GM21381 (cell line): Measurements from ENCODE around the gene RABGAP1L.

ENCODE experiments used
- ATAC-seq: cut with Tn5 transposase; IDR thresholded peaks from one replicate; pipeline ENCODE4 v1.9.1; 2021; ENCODE audit warnings: mild to moderate bottlenecking, moderate library complexity; ENCODE audit not compliant: unreplicated experiment

Gene RABGAP1L

GRCh38 chr1:174743654-174744561, 584.6 kb downstream of the RABGAP1L start:
- ATAC-seq: no peak

DNA sequence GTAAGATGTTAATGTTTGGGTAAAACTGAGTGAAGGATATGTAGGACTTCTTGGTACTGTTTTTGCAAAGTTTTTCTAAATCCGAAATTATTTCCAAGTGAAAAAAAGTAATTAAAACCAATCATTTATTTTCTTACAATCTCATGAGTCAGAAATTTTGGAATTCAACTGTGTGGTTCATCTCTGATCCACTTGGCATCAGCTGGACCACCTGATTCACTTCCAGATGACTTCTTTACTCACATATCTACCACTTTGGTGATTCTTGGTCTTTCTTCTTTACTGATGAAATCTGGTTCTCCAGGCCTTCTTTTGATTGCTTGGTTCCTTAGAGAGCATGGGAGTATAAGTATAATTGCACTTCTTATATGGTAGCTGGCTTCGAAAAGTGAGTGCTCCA, 585.6 kb downstream of the RABGAP1L start:
- no peak for ATAC-seq

DNA sequence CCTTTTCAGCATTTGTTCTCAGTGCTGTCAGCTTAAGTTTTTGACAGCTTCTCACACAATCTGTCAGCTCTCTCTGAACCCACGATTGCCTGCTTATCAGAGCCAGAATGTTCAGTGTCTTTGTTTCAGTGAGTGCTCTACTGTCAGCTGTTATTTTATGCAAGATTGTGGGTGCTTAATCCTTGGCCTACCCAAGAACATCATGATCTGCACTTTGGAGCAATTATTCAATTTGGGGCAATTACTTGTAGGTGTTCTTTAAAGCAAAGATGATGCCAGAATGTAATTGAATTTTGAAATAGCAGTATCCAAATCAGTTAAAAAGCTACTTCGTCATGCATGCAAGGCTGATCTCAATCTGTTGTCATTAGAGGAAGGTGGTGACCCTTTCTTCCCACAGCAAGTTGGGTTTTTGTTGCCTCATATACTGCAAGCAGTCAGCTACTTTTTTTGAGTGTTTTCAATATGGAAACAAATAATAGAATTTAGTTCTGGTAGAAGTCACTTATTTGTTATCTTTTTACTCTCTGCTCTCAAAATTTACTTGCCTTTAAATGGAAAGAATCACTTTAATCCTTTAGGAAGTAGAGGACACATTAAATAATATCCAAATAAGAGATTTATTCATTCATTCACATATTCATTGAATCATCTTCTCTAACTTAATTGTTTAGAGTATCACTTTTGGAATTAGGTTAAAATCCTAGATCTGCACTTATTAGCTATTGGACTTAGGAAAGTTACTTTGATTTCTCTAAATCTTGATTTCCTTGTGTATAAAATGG, 586.9 kb downstream of the RABGAP1L start:
- ATAC-seq: no peak

GRCh38 chr1:174747613-174748012, 588.3 kb downstream of the RABGAP1L start:
- ATAC-seq: no peak

DNA sequence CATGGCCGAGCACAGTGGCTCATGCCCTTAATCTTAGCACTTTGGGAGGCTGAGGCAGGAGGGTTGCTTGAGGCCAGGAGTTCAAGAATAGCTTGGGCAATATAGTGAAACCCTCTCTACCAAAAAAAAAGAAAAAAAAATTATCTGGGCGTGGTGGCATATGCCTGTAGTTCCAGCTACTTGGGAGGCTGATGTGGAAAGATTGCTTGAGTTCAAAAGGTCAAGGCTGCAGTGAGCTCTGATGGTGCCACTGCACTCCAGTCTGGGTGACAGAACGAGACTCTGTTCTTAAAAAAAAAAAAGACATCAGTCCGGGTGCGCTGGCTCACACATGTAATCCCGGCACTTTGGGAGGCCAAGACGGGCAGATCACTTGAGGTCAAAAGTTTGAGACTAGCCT, 589.3 kb downstream of the RABGAP1L start:
- no peak for ATAC-seq

- no peak for ATAC-seq
Observed at GRCh38 chr1:174753131-174753530, 593.8 kb downstream of the RABGAP1L start.

DNA sequence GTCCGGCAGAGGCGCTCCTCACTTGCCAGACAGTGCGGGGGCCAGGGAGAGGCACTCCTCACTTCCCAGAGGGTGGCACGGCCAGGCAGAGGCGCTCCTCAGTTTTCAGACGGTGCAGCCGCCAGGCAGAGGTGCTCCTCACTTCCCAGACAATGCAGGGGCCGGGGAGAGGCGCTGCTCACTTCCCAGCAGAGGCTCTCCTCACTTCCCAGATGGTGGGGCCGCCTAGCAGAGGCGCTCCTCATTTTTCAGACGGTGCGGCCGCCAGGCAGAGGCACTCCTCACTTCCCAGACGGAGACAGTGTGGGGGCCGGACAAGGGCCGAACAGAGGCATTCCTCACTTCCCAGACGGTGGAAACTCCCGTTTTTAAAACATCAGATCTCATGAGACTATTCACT, 602.0 kb downstream of the RABGAP1L start:
- ATAC-seq: no peak

DNA sequence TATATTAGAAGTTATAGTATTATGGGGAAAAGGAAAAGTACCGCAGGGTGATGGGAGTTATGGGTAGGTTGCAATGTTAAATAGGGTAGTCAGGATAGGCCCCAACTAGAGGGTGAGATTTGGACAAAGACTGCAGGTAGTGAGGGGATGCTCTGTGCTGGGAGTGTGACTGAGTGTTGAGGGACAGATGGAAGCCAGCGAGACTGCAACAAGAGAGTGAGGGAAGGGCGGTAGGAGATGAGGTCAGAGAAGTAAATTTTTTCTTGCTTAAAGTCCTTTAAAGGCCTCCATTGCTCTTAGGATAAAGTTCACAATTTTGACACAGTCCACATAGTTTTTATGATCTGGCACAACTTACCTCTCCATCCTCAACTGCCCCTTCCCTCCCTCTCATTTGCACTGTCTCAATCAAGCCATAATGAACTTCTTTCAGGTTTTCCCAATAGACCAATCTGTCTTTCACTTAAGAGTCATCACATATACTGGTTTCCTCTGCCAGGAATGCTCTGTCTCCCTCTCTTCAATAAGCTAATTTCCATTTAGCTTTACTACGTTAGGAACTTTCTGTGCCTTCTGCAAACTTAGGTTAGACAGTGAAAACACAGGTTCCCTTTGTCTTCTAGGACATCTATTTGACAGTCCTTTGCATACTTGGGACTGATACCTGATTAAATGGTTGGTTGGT, 602.7 kb downstream of the RABGAP1L start:
- no peak for ATAC-seq

DNA sequence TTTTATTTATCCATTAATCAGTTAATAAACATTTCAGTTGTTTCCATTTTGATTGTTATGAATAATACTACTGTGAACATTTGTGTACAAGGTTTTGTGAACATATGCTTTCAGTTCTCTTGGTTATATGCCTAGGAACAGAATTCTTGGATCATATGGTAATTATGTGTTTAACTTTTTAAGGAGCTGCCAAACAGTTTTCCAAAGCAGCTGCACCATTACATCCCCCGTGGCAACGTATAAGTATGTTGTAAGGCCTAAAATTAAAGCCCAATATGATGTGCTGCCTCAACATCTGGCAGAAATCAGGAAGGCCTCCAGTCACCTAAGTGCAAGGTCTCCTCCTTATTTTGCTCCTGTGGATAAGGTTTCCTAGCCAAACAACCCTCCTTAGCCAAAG, 604.9 kb downstream of the RABGAP1L start:
- no peak for ATAC-seq

GRCh38 chr1:174766727-174767126, 607.4 kb downstream of the RABGAP1L start:
- ATAC-seq: no peak

- ATAC-seq: no peak
Observed at GRCh38 chr1:174768516-174768915, 609.2 kb downstream of the RABGAP1L start.

DNA sequence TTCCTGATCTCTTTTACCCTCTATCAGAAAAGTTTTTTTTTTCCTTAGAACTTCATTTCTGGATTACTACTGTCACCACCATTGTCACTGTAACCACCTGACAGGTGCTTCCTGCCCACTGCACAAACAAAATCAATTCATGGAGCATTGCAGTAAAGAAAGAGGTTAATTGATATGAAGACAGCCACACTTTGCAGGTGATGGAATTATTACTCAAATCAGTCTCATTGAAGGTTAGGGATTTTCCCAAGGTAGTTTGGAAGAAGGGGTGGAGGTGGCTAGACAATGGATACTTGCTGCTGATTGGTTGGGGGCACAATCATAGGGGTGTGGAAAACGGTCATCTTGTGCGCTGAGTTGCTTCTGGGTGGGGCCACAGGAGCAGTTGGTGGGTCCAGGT, 609.6 kb downstream of the RABGAP1L start:
- no peak for ATAC-seq

DNA sequence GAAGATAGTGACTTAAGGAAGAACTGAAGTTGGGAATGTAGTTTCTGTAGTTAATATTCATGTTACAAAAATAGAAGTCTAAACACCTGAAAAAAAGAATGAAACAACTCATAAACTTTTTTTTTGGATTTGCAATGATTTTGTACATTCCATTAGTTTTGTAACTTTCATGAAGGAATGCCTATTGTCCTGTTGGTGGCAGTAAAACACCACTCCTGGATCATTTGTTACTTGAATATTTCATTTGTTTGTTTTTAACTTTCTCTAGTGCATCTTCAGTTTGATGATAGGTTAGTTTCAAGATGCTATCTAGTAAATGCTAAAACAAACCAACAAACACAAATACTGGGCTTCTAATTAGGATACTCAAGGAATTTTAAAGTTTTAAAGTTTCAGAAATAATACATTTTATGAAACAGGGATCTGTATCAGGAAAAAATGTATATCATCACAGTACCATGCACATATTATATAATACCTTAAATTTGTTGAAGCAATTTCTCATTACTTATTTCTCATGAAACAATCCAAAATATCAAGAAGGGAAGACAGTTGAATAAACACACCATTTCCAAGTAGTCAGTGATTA, 610.7 kb downstream of the RABGAP1L start:
- no peak for ATAC-seq

DNA sequence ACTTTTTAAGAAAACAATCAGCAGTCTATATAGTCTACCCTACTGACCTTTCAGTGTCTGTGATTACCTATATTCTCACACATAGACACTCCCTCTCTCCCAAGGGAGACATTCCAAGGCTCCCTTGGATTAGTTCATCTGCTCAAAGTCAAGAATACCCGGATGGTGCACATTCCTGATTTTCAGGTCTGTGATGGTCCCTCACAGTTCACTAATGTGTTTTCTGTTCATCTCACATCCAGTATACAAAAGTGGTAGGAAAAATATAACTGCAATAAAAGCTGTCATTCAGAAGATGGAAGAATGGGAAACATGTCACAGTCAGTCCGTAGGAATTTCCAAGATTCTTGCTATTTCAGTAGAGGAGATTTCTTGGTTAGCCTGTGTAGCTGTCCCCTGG, 616.3 kb downstream of the RABGAP1L start:
- ATAC-seq: no peak

- ATAC-seq: no peak
Observed at GRCh38 chr1:174777262-174777661, 617.9 kb downstream of the RABGAP1L start.

DNA sequence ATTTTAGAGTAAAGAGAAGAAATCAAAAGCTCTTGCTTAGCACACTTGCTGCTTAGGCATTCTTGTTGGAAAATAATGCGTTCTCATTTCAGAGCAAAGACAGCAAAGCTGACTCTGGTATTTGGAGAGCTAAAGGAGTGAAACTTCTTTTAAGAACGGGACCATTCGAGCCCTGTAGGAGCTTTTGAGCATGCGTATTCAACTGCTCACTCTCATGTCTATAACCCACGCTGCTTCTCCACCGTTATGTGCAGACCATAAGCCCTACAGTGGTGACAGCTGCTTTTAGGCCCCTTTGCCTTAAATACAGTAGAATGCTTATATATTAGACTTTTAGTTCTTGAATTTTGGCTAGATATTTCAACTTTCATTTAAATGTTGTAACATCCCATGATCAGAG, 626.2 kb downstream of the RABGAP1L start:
- no peak for ATAC-seq

- ATAC-seq: no peak
Observed at GRCh38 chr1:174786358-174786757, 627.0 kb downstream of the RABGAP1L start.

- ATAC-seq: peak; percentile 74
Observed at GRCh38 chr1:174786760-174787159, 627.4 kb downstream of the RABGAP1L start.

DNA sequence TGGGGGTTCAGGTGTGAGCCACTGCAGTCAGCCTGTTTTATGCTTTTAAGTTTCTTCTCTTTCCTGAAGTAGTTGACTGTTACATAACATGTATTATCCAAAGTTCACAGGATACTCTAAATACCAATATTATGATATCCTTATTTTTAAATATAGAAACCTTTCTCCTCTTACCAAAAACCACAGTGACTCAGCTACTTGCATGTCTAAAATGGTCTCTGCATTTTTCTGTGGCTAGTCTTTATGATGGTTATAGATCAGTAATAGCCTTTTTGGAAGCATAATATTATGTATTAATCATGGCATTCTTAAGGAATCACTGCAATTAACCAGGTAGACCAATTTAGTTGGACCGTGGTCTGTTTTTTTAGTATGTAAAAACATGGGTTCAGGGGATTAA, 629.7 kb downstream of the RABGAP1L start:
- ATAC-seq: no peak

- peak; percentile 65 for ATAC-seq
Observed at GRCh38 chr1:174789399-174789798, 630.1 kb downstream of the RABGAP1L start.

- no peak for ATAC-seq
Observed at GRCh38 chr1:174791863-174792262, 632.5 kb downstream of the RABGAP1L start.
